GM12878 (cell line): ENCODE measurements around the gene RICTOR. TPM values are rescaled to one million over a fixed set of nuclear protein-coding genes. Genes with fewer than 3 reads are reported as not detected.

Experiments
- ATAC-seq: fragments of 200-7000 bp; cut with Tn5 transposase; 3 replicates; pipeline ENCODE4 v1.9.1; 2020; ENCODE audit warnings: mild to moderate bottlenecking, moderate library complexity
- BruUV-seq: library from RNA; stranded (reverse); fragments of 400-500 nt; replicated peaks from 2 replicates; lab custom pipeline; 2021; lab: Mats Ljungman, UMichigan
- CTCF ChIA-PET: fragments of 300-600 bp; sonication (Branson Sonifier 250); formaldehyde crosslinking; extraction: SDS; loops from one replicate; lab custom pipeline; 2021; ENCODE audit warnings: inconsistent platforms; lab: Yijun Ruan, JAX
- POLR2A ChIA-PET: fragments of 350-600 bp; formaldehyde crosslinking; extraction: SDS; loops from one replicate; lab custom pipeline; 2021; ENCODE audit warnings: inconsistent platforms; lab: Charles Lee
- RAD21 ChIA-PET: fragments of 300-600 bp; sonication (Branson Sonifier 250); formaldehyde crosslinking; loops from one replicate; lab custom pipeline; 2023; ENCODE audit warnings: antibody characterized with exemption; ENCODE audit not compliant: unreplicated experiment; lab: Charles Lee
- SMC1A ChIA-PET: fragments of 300-600 bp; sonication (Branson Sonifier 250); formaldehyde crosslinking; loops from one replicate; lab custom pipeline; 2023; ENCODE audit not compliant: unreplicated experiment, uncharacterized antibody; lab: Charles Lee
- DNase-seq: peaks from one replicate; pipeline ENCODE4 v3.0.0-alpha.2; 2011; ENCODE audit warnings: low read depth, low spot score
- FAIRE-seq: peaks from 3 replicates; lab custom pipeline; 2011; peaks lifted over from hg19 to GRCh38; lab: Jason Lieb, UNC
- H2AFZ ChIP-seq: 2 replicates; pipeline ENCODE4 v1.6.0; 2011; ENCODE audit warnings: low read depth, low read length, control low read depth; ENCODE audit not compliant: control insufficient read depth
- H3K27ac ChIP-seq: 2 replicates; pipeline ENCODE4 v1.5.1; 2011; ENCODE audit warnings: control low read depth; ENCODE audit not compliant: control insufficient read depth, insufficient read depth
- H3K27me3 ChIP-seq, 2 experiments: replicated peaks in 1 of 2; 2 replicates each; pipeline versions ENCODE4 v1.6.0 to v1.6.1; 2011; ENCODE audit warnings: low read length in 1 of 2; ENCODE audit not compliant: control insufficient read depth in 2 of 2, insufficient read depth in 2 of 2
- H3K36me3 ChIP-seq, 2 experiments: 2 replicates each; pipeline ENCODE4 v1.5.1; 2011; ENCODE audit warnings: low read length in 1 of 2; ENCODE audit not compliant: control insufficient read depth in 2 of 2, insufficient read depth in 2 of 2
- H3K4me1 ChIP-seq: 2 replicates; pipeline ENCODE4 v1.6.1; 2011; ENCODE audit warnings: mild to moderate bottlenecking, low read length, moderate library complexity, mixed read lengths; ENCODE audit not compliant: control insufficient read depth, insufficient read depth
- H3K4me2 ChIP-seq: 2 replicates; pipeline ENCODE4 v1.6.0; 2011; ENCODE audit warnings: control low read depth; ENCODE audit not compliant: control insufficient read depth, insufficient read depth
- H3K4me3 ChIP-seq: fragments of 200-600 bp; sonication (generic); 2 replicates; pipeline ENCODE4 v1.5.1; 2016
- H3K79me2 ChIP-seq: 2 replicates; pipeline ENCODE4 v1.6.0; 2011; ENCODE audit warnings: low read length; ENCODE audit not compliant: control insufficient read depth, insufficient read depth
- H3K9ac ChIP-seq: 2 replicates; pipeline ENCODE4 v1.8.0; 2011; ENCODE audit warnings: low read length, control low read depth, mixed read lengths; ENCODE audit not compliant: control insufficient read depth, insufficient read depth
- H3K9me3 ChIP-seq: replicated peaks from 3 replicates; pipeline ENCODE4 v1.5.1; 2011; ENCODE audit warnings: mild to moderate bottlenecking, low read length; ENCODE audit not compliant: control insufficient read depth, insufficient read depth
- H4K20me1 ChIP-seq: 2 replicates; pipeline ENCODE4 v1.6.0; 2011; ENCODE audit not compliant: control insufficient read depth, insufficient read depth
- BHLHE40 ChIP-seq, 2 experiments: fragments of 450-650 bp in 1 of 2; IDR thresholded peaks; 2 replicates each; pipeline ENCODE4 v1.6.1; 2011 to 2017; ENCODE audit warnings: low read depth in 2 of 2, borderline replicate concordance in 1 of 2, improper control_type of control experiment in 1 of 2, low read length in 1 of 2, mild to moderate bottlenecking in 1 of 2
- CHD2 ChIP-seq: IDR thresholded peaks from 2 replicates; pipeline ENCODE4 v1.6.1; 2011; ENCODE audit warnings: low read depth, low read length, improper control_type of control experiment, borderline replicate concordance
- JUND ChIP-seq: IDR thresholded peaks from 2 replicates; pipeline ENCODE4 v1.6.1; 2012; ENCODE audit warnings: low read depth, mild to moderate bottlenecking, low read length, improper control_type of control experiment, moderate library complexity
- KAT2A ChIP-seq: conservative IDR thresholded peaks from 2 replicates; pipeline ENCODE4 v1.6.1; 2011; ENCODE audit warnings: low read depth, low read length; ENCODE audit not compliant: control insufficient read depth
- KLF5 ChIP-seq: fragments of 450-650 bp; IDR thresholded peaks from 2 replicates; pipeline ENCODE4 v1.6.1; 2014; ENCODE audit warnings: mild to moderate bottlenecking; ENCODE audit not compliant: partially characterized antibody
- MTA2 ChIP-seq: fragments of 450-650 bp; IDR thresholded peaks from 2 replicates; pipeline ENCODE4 v1.6.1; 2016; ENCODE audit warnings: low read depth, mild to moderate bottlenecking, moderate library complexity
- NR2C2 ChIP-seq: IDR thresholded peaks from 2 replicates; pipeline ENCODE4 v1.6.1; 2011; ENCODE audit warnings: borderline replicate concordance, low read depth; ENCODE audit not compliant: control insufficient read depth, insufficient read length
- POLR2AphosphoS2 ChIP-seq: IDR thresholded peaks from 2 replicates; pipeline ENCODE4 v1.6.1; 2011; ENCODE audit warnings: low read depth, mild to moderate bottlenecking, low read length, improper control_type of control experiment, moderate library complexity
- RAD21 ChIP-seq: IDR thresholded peaks from 2 replicates; pipeline ENCODE4 v1.6.1; 2011; ENCODE audit warnings: mild to moderate bottlenecking, low read depth, low read length, moderate library complexity; ENCODE audit not compliant: insufficient read depth
- SIX5 ChIP-seq: IDR thresholded peaks from 2 replicates; pipeline ENCODE4 v1.6.1; 2011; ENCODE audit warnings: mild to moderate bottlenecking, low read depth, low read length, moderate library complexity; ENCODE audit not compliant: severe bottlenecking
- TCF12 ChIP-seq: IDR thresholded peaks from 2 replicates; pipeline ENCODE4 v1.6.1; 2011; ENCODE audit warnings: low read depth, mild to moderate bottlenecking, low read length
- TCF3 ChIP-seq: IDR thresholded peaks from 2 replicates; pipeline ENCODE4 v1.6.1; 2012; ENCODE audit warnings: low read depth, mild to moderate bottlenecking, low read length, borderline replicate concordance; ENCODE audit not compliant: insufficient read depth
- TCF7 ChIP-seq: IDR thresholded peaks from 2 replicates; pipeline ENCODE4 v1.6.1; 2014; ENCODE audit warnings: antibody characterized with exemption, borderline replicate concordance
- ZBTB33 ChIP-seq: fragments of 450-650 bp; IDR thresholded peaks from 2 replicates; pipeline ENCODE4 v1.6.1; 2017; ENCODE audit warnings: mild to moderate bottlenecking
- ZBTB4 ChIP-seq: fragments of 450-650 bp; formaldehyde crosslinking; IDR thresholded peaks from 2 replicates; pipeline ENCODE4 v1.4.0; 2022; ENCODE audit warnings: mild to moderate bottlenecking, moderate library complexity
- WGBS: methylation state at CpG from one replicate; pipeline ENCODE4 v1.1.6; 2016; ENCODE audit warnings: low lambda C conversion rate; ENCODE audit not compliant: insufficient replicate concordance, insufficient coverage; ENCODE audit errors: missing lambda C conversion rate; 5-methylcytosine and 5-hydroxymethylcytosine counted together
- in situ Hi-C: fragments of 300-500 bp; cut with MboI; formaldehyde crosslinking; loops from 9 replicates; pipeline ENCODE4 v1.14.3; 2018; ENCODE audit warnings: mixed read lengths
- intact Hi-C: fragments of 100-400 bp; cut with micrococcal nuclease; formaldehyde crosslinking; loops from one replicate; pipeline ENCODE4 v1.14.2; 2022; ENCODE audit not compliant: unreplicated experiment
- polyA plus RNA-seq, 11 experiments: library from polyadenylated mRNA; depleted of rRNA in 4 of 11; unstranded in 6 of 11; stranded (reverse) in 5 of 11; fragments of >200 nt; fragmentation: Nextera tagmentation in 4 of 11; fragmentation: Illumina TruSeq in 1 of 11; extraction: Ambion mirVana in 4 of 11; extraction: Trizol in 1 of 11; gene quantifications; 1 replicate in 1 of 11; 2 replicates in 10 of 11; pipeline versions ENCODE4 v1.2.1 to v1.2.3, GENCODE V29; 2011 to 2016; ENCODE audit warnings: inconsistent platforms in 2 of 11, missing spikeins in 2 of 11, low read depth in 1 of 11
- total RNA-seq, 4 experiments: library from RNA; depleted of rRNA in 3 of 4; stranded (reverse); fragments of >200 nt in 3 of 4; fragmentation: Illumina TruSeq in 1 of 4; extraction: Trizol in 1 of 4; gene quantifications; 2 replicates each; pipeline versions ENCODE4 v1.2.1 to v1.2.3, GENCODE V29; 2013 to 2021

RICTOR gene
- total and polyA plus RNA-seq, 10 of the 15 experiments (the other 5 are each of a cell fraction or from before 2014, with no cell fraction given) = 2.7 to 23.0 (median 6.9) TPM

- TF ChIP-seq POLR2AphosphoS2 = no peak
Observed at GRCh38 chr5:38935437-38935836, 138.8 kb downstream of the RICTOR start (continued).

- 83% methylated on average over 4 of the region's 4 CpGs for WGBS
- no peaks in the 10 kb centered on the region for H3K9me3 ChIP-seq
- H2AFZ ChIP-seq = no peak overlapping the region
- no peak overlapping the region for H3K9ac ChIP-seq
- SMC1A ChIA-PET = interaction anchor here (0.6 kb wide), 1 partner anchor 492 kb away, joined by 3 read pairs; no protein-coding TSS in a partner anchor
- no peak overlapping the region for H3K4me2 ChIP-seq
- H3K4me3 ChIP-seq = no peak overlapping the region
- CTCF ChIA-PET = interaction anchor here (0.8 to 4.5 kb wide), 3 partner anchors 12 to 148 kb away, joined by 3 to 20 read pairs (median 19); no protein-coding TSS in a partner anchor
- POLR2A ChIA-PET = no interaction called here
- no peak overlapping the region for H3K27ac ChIP-seq
- H3K27me3 ChIP-seq = no peaks in the 10 kb centered on the region
- FAIRE-seq (no peak), ATAC-seq (no peak), DNase-seq (no peak)
- BruUV-seq = no TSS peak
- H3K79me2 ChIP-seq = no peaks in the 10 kb centered on the region
- in situ Hi-C loops = no loop called here
- intact Hi-C loops = no loop called here
- no peaks in the 10 kb centered on the region for H3K4me1 ChIP-seq
- H3K36me3 ChIP-seq = no peaks in the 10 kb centered on the region
- RAD21 ChIA-PET = no interaction called here
- no peaks in the 10 kb centered on the region for H4K20me1 ChIP-seq
- TF ChIP-seq TCF3 = no peak
- no peak for TF ChIP-seq BHLHE40 (IDR thresholded peaks at IDR 0.05; ENCODE audit: borderline replicate concordance in 1 of 2, low read depth in 2 of 2, low read length in 1 of 2)
- no peak for TF ChIP-seq NR2C2
- TF ChIP-seq TCF12 = no peak
- TF ChIP-seq TCF7 = no peak
- TF ChIP-seq SIX5 = no peak
- TF ChIP-seq KLF5 = no peak
- TF ChIP-seq ZBTB33 = no peak
- no peak for TF ChIP-seq MTA2
- no peak for TF ChIP-seq KAT2A
- no peak for TF ChIP-seq RAD21
- TF ChIP-seq CHD2 = no peak
- TF ChIP-seq JUND = no peak
- no peak for TF ChIP-seq ZBTB4 (CRISPR knock-in tag)
Observed at GRCh38 chr5:38932854-38933408, 141.3 kb downstream of the RICTOR start.
